Stomach (tissue), 4 donors: ENCODE measurements around the gene THAP3.
A peak's percentile ranks its signal among the peaks of the same experiment; 100 is the strongest.

Experiments used
- CTCF ChIP-seq, 7 experiments: fragments of 450-650 bp in 4 of 7; fragments of 200-600 bp in 3 of 7; sonication (generic) in 3 of 7; IDR thresholded peaks; one replicate each; pipeline ENCODE4 v1.5.1; 2016 to 2019; ENCODE audit warnings: antibody characterized with exemption in 7 of 7, control low read depth in 2 of 7, mild to moderate bottlenecking in 1 of 7
- POLR2A ChIP-seq, 4 donors: fragments of 450-650 bp; IDR thresholded peaks; one replicate each; pipeline ENCODE4 v1.6.1; 2016; ENCODE audit warnings: antibody characterized with exemption in 4 of 4, control low read depth in 2 of 4, mild to moderate bottlenecking in 1 of 4, moderate library complexity in 1 of 4
- POLR2AphosphoS5 ChIP-seq, 3 donors: sonication (generic); formaldehyde crosslinking; IDR thresholded peaks; one replicate each; pipeline ENCODE4 v1.6.1; 2016; ENCODE audit warnings: antibody characterized with exemption in 3 of 3

DNA sequence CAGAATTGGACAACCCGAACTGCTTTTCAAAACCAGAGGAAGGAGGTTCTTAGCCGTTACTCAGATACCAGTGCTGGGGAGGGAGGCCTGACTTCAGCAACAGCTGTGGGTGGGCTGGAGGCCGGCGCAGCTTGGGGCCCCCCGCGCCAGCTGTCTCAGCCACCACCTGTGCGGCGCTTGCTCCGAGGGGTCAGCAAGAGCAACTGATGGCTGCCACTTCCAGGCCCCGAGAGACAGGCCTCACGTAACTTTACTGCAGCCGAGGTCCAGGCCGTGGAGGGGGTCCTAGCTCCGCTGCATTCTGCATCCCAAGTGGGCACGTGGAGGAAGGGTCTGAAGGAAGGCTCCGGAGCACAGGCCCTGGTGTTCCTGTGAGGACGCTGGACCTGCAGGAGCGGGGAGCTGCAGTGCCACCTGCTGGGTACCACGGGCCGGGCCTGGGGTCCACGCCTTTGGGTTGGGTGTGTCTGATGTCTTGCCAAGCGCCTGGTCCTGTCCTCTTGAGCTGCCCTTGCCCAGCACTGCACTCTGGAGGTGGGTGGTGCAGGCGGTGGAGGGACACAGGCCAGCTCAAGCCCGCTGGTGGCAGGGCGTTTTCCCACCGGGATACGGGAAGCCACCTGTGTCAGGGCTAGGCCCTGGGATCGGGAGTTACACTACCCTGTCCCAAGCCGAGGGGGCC, 9.8 kb downstream of the THAP3 start:
- peak in 5 of 7 experiments; percentile 35 to 63 (median 49) for TF ChIP-seq CTCF (IDR thresholded peaks at IDR 0.05)
- TF ChIP-seq POLR2AphosphoS5 (IDR thresholded peaks at IDR 0.05) = peak in 1 of 3 donors; percentile 61
- TF ChIP-seq POLR2A (IDR thresholded peaks at IDR 0.05) = no peak
